GM12878 (cell line): Measurements from ENCODE around the gene NEBL. TPM values are rescaled to one million over a fixed set of nuclear protein-coding genes. Genes with fewer than 3 reads are reported as not detected.

Experiments
- ATAC-seq: fragments of 200-7000 bp; cut with Tn5 transposase; 3 replicates; pipeline ENCODE4 v1.9.1; 2020; ENCODE audit warnings: mild to moderate bottlenecking, moderate library complexity
- BruUV-seq: library from RNA; stranded (reverse); fragments of 400-500 nt; replicated peaks from 2 replicates; lab custom pipeline; 2021; lab: Mats Ljungman, UMichigan
- CTCF ChIA-PET: fragments of 300-600 bp; sonication (Branson Sonifier 250); formaldehyde crosslinking; extraction: SDS; loops from one replicate; lab custom pipeline; 2021; ENCODE audit warnings: inconsistent platforms; lab: Yijun Ruan, JAX
- POLR2A ChIA-PET: fragments of 350-600 bp; formaldehyde crosslinking; extraction: SDS; loops from one replicate; lab custom pipeline; 2021; ENCODE audit warnings: inconsistent platforms; lab: Charles Lee
- RAD21 ChIA-PET: fragments of 300-600 bp; sonication (Branson Sonifier 250); formaldehyde crosslinking; loops from one replicate; lab custom pipeline; 2023; ENCODE audit warnings: antibody characterized with exemption; ENCODE audit not compliant: unreplicated experiment; lab: Charles Lee
- SMC1A ChIA-PET: fragments of 300-600 bp; sonication (Branson Sonifier 250); formaldehyde crosslinking; loops from one replicate; lab custom pipeline; 2023; ENCODE audit not compliant: unreplicated experiment, uncharacterized antibody; lab: Charles Lee
- DNase-seq: peaks from one replicate; pipeline ENCODE4 v3.0.0-alpha.2; 2011; ENCODE audit warnings: low read depth, low spot score
- FAIRE-seq: peaks from 3 replicates; lab custom pipeline; 2011; peaks lifted over from hg19 to GRCh38; lab: Jason Lieb, UNC
- H2AFZ ChIP-seq: 2 replicates; pipeline ENCODE4 v1.6.0; 2011; ENCODE audit warnings: low read depth, low read length, control low read depth; ENCODE audit not compliant: control insufficient read depth
- H3K27ac ChIP-seq: 2 replicates; pipeline ENCODE4 v1.5.1; 2011; ENCODE audit warnings: control low read depth; ENCODE audit not compliant: control insufficient read depth, insufficient read depth
- H3K27me3 ChIP-seq, 2 experiments: replicated peaks in 1 of 2; 2 replicates each; pipeline versions ENCODE4 v1.6.0 to v1.6.1; 2011; ENCODE audit warnings: low read length in 1 of 2; ENCODE audit not compliant: control insufficient read depth in 2 of 2, insufficient read depth in 2 of 2
- H3K36me3 ChIP-seq, 2 experiments: 2 replicates each; pipeline ENCODE4 v1.5.1; 2011; ENCODE audit warnings: low read length in 1 of 2; ENCODE audit not compliant: control insufficient read depth in 2 of 2, insufficient read depth in 2 of 2
- H3K4me1 ChIP-seq: 2 replicates; pipeline ENCODE4 v1.6.1; 2011; ENCODE audit warnings: mild to moderate bottlenecking, low read length, moderate library complexity, mixed read lengths; ENCODE audit not compliant: control insufficient read depth, insufficient read depth
- H3K4me2 ChIP-seq: 2 replicates; pipeline ENCODE4 v1.6.0; 2011; ENCODE audit warnings: control low read depth; ENCODE audit not compliant: control insufficient read depth, insufficient read depth
- H3K4me3 ChIP-seq: fragments of 200-600 bp; sonication (generic); 2 replicates; pipeline ENCODE4 v1.5.1; 2016
- H3K79me2 ChIP-seq: 2 replicates; pipeline ENCODE4 v1.6.0; 2011; ENCODE audit warnings: low read length; ENCODE audit not compliant: control insufficient read depth, insufficient read depth
- H3K9ac ChIP-seq: 2 replicates; pipeline ENCODE4 v1.8.0; 2011; ENCODE audit warnings: low read length, control low read depth, mixed read lengths; ENCODE audit not compliant: control insufficient read depth, insufficient read depth
- H3K9me3 ChIP-seq: replicated peaks from 3 replicates; pipeline ENCODE4 v1.5.1; 2011; ENCODE audit warnings: mild to moderate bottlenecking, low read length; ENCODE audit not compliant: control insufficient read depth, insufficient read depth
- H4K20me1 ChIP-seq: 2 replicates; pipeline ENCODE4 v1.6.0; 2011; ENCODE audit not compliant: control insufficient read depth, insufficient read depth
- BACH1 ChIP-seq: fragments of 450-650 bp; IDR thresholded peaks from 2 replicates; pipeline ENCODE4 v1.6.1; 2017; ENCODE audit warnings: mild to moderate bottlenecking, borderline replicate concordance
- BMI1 ChIP-seq: fragments of 450-650 bp; IDR thresholded peaks from 2 replicates; pipeline ENCODE4 v1.6.1; 2016; ENCODE audit warnings: mild to moderate bottlenecking, moderate library complexity, borderline replicate concordance
- CHD4 ChIP-seq: fragments of 200-600 bp; sonication (generic); IDR thresholded peaks from 2 replicates; pipeline ENCODE4 v1.6.1; 2016; ENCODE audit warnings: mild to moderate bottlenecking
- FOXK2 ChIP-seq: fragments of 450-650 bp; IDR thresholded peaks from 2 replicates; pipeline ENCODE4 v1.6.1; 2017; ENCODE audit warnings: mild to moderate bottlenecking, moderate library complexity
- GABPA ChIP-seq: IDR thresholded peaks from 2 replicates; pipeline ENCODE4 v1.6.1; 2014; ENCODE audit warnings: antibody characterized with exemption, low read depth, mild to moderate bottlenecking, inconsistent platforms
- IKZF1 ChIP-seq: fragments of 450-650 bp; conservative IDR thresholded peaks from 2 replicates; pipeline ENCODE4 v1.6.1; 2017; ENCODE audit warnings: antibody characterized with exemption, mild to moderate bottlenecking
- KDM1A ChIP-seq: fragments of 200-600 bp; sonication (generic); IDR thresholded peaks from 2 replicates; pipeline ENCODE4 v1.6.1; 2016; ENCODE audit warnings: borderline replicate concordance
- PAX5 ChIP-seq: IDR thresholded peaks from 2 replicates; pipeline ENCODE4 v1.6.1; 2011; ENCODE audit warnings: low read depth, low read length, borderline replicate concordance
- SMAD5 ChIP-seq: IDR thresholded peaks from 2 replicates; pipeline ENCODE4 v1.6.1; 2016; ENCODE audit warnings: antibody characterized with exemption, low read depth
- SPI1 ChIP-seq: IDR thresholded peaks from 2 replicates; pipeline ENCODE4 v1.6.1; 2011; ENCODE audit warnings: low read depth, mild to moderate bottlenecking, low read length, moderate library complexity, borderline replicate concordance; ENCODE audit not compliant: insufficient read depth
- TBL1XR1 ChIP-seq: IDR thresholded peaks from 2 replicates; pipeline ENCODE4 v1.6.1; 2012; ENCODE audit warnings: low read depth, low read length, improper control_type of control experiment
- ZNF384 ChIP-seq: IDR thresholded peaks from 2 replicates; pipeline ENCODE4 v1.6.1; 2012; ENCODE audit warnings: low read depth, mild to moderate bottlenecking, low read length, improper control_type of control experiment, borderline replicate concordance
- WGBS: methylation state at CpG from one replicate; pipeline ENCODE4 v1.1.6; 2016; ENCODE audit warnings: low lambda C conversion rate; ENCODE audit not compliant: insufficient replicate concordance, insufficient coverage; ENCODE audit errors: missing lambda C conversion rate; 5-methylcytosine and 5-hydroxymethylcytosine counted together
- in situ Hi-C: fragments of 300-500 bp; cut with MboI; formaldehyde crosslinking; loops from 9 replicates; pipeline ENCODE4 v1.14.3; 2018; ENCODE audit warnings: mixed read lengths
- intact Hi-C: fragments of 100-400 bp; cut with micrococcal nuclease; formaldehyde crosslinking; loops from one replicate; pipeline ENCODE4 v1.14.2; 2022; ENCODE audit not compliant: unreplicated experiment
- polyA plus RNA-seq, 11 experiments: library from polyadenylated mRNA; depleted of rRNA in 4 of 11; unstranded in 6 of 11; stranded (reverse) in 5 of 11; fragments of >200 nt; fragmentation: Nextera tagmentation in 4 of 11; fragmentation: Illumina TruSeq in 1 of 11; extraction: Ambion mirVana in 4 of 11; extraction: Trizol in 1 of 11; gene quantifications; 1 replicate in 1 of 11; 2 replicates in 10 of 11; pipeline versions ENCODE4 v1.2.1 to v1.2.3, GENCODE V29; 2011 to 2016; ENCODE audit warnings: inconsistent platforms in 2 of 11, missing spikeins in 2 of 11, low read depth in 1 of 11
- total RNA-seq, 4 experiments: library from RNA; depleted of rRNA in 3 of 4; stranded (reverse); fragments of >200 nt in 3 of 4; fragmentation: Illumina TruSeq in 1 of 4; extraction: Trizol in 1 of 4; gene quantifications; 2 replicates each; pipeline versions ENCODE4 v1.2.1 to v1.2.3, GENCODE V29; 2013 to 2021
- TF ChIP-seq, protein P1 (sequence below): fragments of 450-650 bp; IDR thresholded peaks from 2 replicates; pipeline ENCODE4 v1.6.1; 2017; ENCODE audit warnings: mild to moderate bottlenecking, low read depth, inconsistent platforms; ENCODE audit not compliant: poor library complexity, severe bottlenecking
- TF ChIP-seq, protein P2 (sequence below): fragments of 450-650 bp; IDR thresholded peaks from 2 replicates; pipeline ENCODE4 v1.6.1; 2017; ENCODE audit warnings: borderline replicate concordance
- TF ChIP-seq, protein P3 (sequence below): fragments of 450-650 bp; formaldehyde crosslinking; IDR thresholded peaks from 2 replicates; pipeline ENCODE4 v1.4.0; 2020; ENCODE audit warnings: mild to moderate bottlenecking, moderate library complexity

The NEBL gene
- total and polyA plus RNA-seq, 10 of the 15 experiments (the other 5 are each of a cell fraction or from before 2014, with no cell fraction given) = 0.04 to 0.56 (median 0.11) TPM; not detected in 6

DNA sequence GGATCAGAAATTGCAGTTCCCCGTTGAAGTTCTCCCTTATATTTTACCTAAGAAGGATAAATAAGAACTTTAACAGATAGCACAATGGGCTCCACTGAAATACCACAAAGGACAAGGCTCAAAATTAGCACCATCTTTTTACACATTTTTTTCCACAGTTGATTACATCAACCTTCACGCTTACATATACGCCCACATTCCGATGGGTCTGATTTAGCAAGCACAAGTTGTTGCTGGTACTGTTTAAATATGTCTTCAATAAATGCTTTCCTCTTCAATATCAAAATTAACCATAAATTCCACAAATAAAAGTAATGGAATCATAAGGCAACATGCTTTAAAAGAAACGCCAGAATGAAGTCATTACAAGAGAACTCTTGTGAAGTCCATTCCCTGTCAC, 79.5 kb downstream of the NEBL start:
- no peak overlapping the region for H3K4me3 ChIP-seq
- no peak overlapping the region for H3K27ac ChIP-seq
- no peaks in the 10 kb centered on the region for H3K79me2 ChIP-seq
- no peak for FAIRE-seq
- H4K20me1 ChIP-seq = no peaks in the 10 kb centered on the region
- H2AFZ ChIP-seq = no peak overlapping the region
- POLR2A ChIA-PET = no interaction called here
- no peak overlapping the region for H3K4me2 ChIP-seq
- CTCF ChIA-PET = no interaction called here
- WGBS = 59% methylated on average over 5 of the region's 5 CpGs
- in situ Hi-C loops (no loop called here), intact Hi-C loops (no loop called here)
- no peak for ATAC-seq
- no peaks in the 10 kb centered on the region for H3K4me1 ChIP-seq
- BruUV-seq = no TSS peak
- no peak overlapping the region for H3K9ac ChIP-seq
- H3K36me3 ChIP-seq = no peaks in the 10 kb centered on the region
- no peak for DNase-seq
- SMC1A ChIA-PET = interaction anchor here (1.0 kb wide), 1 partner anchor 9 kb away, joined by 3 read pairs; no protein-coding TSS in a partner anchor
- RAD21 ChIA-PET = no interaction called here
- H3K9me3 ChIP-seq = no peaks in the 10 kb centered on the region
- TF ChIP-seq KDM1A (no peak), CHD4 (no peak), ZNF384 (no peak), GABPA (no peak), SMAD5 (no peak), SPI1 (no peak), PAX5 (no peak), FOXK2 (no peak), IKZF1 (no peak), TBL1XR1 (no peak), BMI1 (no peak), BACH1 (no peak)
- TF ChIP-seq, protein P1, sequence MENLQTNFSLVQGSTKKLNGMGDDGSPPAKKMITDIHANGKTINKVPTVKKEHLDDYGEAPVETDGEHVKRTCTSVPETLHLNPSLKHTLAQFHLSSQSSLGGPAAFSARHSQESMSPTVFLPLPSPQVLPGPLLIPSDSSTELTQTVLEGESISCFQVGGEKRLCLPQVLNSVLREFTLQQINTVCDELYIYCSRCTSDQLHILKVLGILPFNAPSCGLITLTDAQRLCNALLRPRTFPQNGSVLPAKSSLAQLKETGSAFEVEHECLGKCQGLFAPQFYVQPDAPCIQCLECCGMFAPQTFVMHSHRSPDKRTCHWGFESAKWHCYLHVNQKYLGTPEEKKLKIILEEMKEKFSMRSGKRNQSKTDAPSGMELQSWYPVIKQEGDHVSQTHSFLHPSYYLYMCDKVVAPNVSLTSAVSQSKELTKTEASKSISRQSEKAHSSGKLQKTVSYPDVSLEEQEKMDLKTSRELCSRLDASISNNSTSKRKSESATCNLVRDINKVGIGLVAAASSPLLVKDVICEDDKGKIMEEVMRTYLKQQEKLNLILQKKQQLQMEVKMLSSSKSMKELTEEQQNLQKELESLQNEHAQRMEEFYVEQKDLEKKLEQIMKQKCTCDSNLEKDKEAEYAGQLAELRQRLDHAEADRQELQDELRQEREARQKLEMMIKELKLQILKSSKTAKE = no peak
- TF ChIP-seq, protein P2, sequence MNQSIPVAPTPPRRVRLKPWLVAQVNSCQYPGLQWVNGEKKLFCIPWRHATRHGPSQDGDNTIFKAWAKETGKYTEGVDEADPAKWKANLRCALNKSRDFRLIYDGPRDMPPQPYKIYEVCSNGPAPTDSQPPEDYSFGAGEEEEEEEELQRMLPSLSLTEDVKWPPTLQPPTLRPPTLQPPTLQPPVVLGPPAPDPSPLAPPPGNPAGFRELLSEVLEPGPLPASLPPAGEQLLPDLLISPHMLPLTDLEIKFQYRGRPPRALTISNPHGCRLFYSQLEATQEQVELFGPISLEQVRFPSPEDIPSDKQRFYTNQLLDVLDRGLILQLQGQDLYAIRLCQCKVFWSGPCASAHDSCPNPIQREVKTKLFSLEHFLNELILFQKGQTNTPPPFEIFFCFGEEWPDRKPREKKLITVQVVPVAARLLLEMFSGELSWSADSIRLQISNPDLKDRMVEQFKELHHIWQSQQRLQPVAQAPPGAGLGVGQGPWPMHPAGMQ = no peak
- TF ChIP-seq, protein P3, sequence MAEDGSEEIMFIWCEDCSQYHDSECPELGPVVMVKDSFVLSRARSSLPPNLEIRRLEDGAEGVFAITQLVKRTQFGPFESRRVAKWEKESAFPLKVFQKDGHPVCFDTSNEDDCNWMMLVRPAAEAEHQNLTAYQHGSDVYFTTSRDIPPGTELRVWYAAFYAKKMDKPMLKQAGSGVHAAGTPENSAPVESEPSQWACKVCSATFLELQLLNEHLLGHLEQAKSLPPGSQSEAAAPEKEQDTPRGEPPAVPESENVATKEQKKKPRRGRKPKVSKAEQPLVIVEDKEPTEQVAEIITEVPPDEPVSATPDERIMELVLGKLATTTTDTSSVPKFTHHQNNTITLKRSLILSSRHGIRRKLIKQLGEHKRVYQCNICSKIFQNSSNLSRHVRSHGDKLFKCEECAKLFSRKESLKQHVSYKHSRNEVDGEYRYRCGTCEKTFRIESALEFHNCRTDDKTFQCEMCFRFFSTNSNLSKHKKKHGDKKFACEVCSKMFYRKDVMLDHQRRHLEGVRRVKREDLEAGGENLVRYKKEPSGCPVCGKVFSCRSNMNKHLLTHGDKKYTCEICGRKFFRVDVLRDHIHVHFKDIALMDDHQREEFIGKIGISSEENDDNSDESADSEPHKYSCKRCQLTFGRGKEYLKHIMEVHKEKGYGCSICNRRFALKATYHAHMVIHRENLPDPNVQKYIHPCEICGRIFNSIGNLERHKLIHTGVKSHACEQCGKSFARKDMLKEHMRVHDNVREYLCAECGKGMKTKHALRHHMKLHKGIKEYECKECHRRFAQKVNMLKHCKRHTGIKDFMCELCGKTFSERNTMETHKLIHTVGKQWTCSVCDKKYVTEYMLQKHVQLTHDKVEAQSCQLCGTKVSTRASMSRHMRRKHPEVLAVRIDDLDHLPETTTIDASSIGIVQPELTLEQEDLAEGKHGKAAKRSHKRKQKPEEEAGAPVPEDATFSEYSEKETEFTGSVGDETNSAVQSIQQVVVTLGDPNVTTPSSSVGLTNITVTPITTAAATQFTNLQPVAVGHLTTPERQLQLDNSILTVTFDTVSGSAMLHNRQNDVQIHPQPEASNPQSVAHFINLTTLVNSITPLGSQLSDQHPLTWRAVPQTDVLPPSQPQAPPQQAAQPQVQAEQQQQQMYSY = no peak
- no peaks in the 10 kb centered on the region for H3K27me3 ChIP-seq
